Measurements from ENCODE around the gene DDRGK1.
A peak's percentile ranks its signal among the peaks of the same experiment; 100 is the strongest.

The DDRGK1 gene

GRCh38 chr20:3204124-3204794 lies at the start of gene DDRGK1:
DDRGK1 (minus strand) TSS chr20:3204682; CDS start chr20:3204627, 55 bp downstream.
- peak; percentile 92 for DNase-seq

- DNase-seq = peak; percentile 16
Observed at GRCh38 chr20:3251806-3252205, 47.3 kb upstream of the DDRGK1 start.

- DNase-seq = no peak
Observed at GRCh38 chr20:3250091-3250504, 45.6 kb upstream of the DDRGK1 start.

- no peak for DNase-seq
Observed at GRCh38 chr20:3248993-3249347, 44.5 kb upstream of the DDRGK1 start.

GRCh38 chr20:3248167-3248992 lies 43.9 kb upstream of the DDRGK1 start:
- DNase-seq = peak; percentile 16

- no peak for DNase-seq
Observed at GRCh38 chr20:3247638-3248037, 43.2 kb upstream of the DDRGK1 start.

GRCh38 chr20:3246682-3247081 lies 42.2 kb upstream of the DDRGK1 start:
- DNase-seq = no peak

- no peak for DNase-seq
Observed at GRCh38 chr20:3245711-3246110, 41.2 kb upstream of the DDRGK1 start.

GRCh38 chr20:3245156-3245555 lies 40.7 kb upstream of the DDRGK1 start:
- DNase-seq = no peak

- DNase-seq = no peak
Observed at GRCh38 chr20:3244613-3245012, 40.1 kb upstream of the DDRGK1 start.

- DNase-seq = no peak
Observed at GRCh38 chr20:3243718-3244358, 39.4 kb upstream of the DDRGK1 start.

- no peak for DNase-seq
Observed at GRCh38 chr20:3242172-3242692, 37.8 kb upstream of the DDRGK1 start.

GRCh38 chr20:3240776-3241363 lies 36.4 kb upstream of the DDRGK1 start:
- DNase-seq = no peak

GRCh38 chr20:3239867-3240775 lies 35.6 kb upstream of the DDRGK1 start:
- no peak for DNase-seq

- DNase-seq = peak; percentile 35
Observed at GRCh38 chr20:3239026-3239866, 34.8 kb upstream of the DDRGK1 start, which contains the start of gene SLC4A11. SLC4A11 (minus strand) TSS chr20:3239190; CDS start chr20:3239137, 53 bp downstream.

GRCh38 chr20:3238616-3239025 lies 34.1 kb upstream of the DDRGK1 start:
- DNase-seq = peak; percentile 57

GRCh38 chr20:3237958-3238615 lies 33.6 kb upstream of the DDRGK1 start:
- no peak for DNase-seq

GRCh38 chr20:3237011-3237957 lies 32.8 kb upstream of the DDRGK1 start:
- DNase-seq = no peak

GRCh38 chr20:3235666-3236324 lies 31.3 kb upstream of the DDRGK1 start:
- DNase-seq = no peak
